Right lobe of liver (tissue), 6 donors: ENCODE results near the gene ZCCHC10. TPM values are rescaled to one million over a fixed set of nuclear protein-coding genes. Genes with fewer than 3 reads are reported as not detected.
"Not testable (repeated sequence)": the region's sequence is repeated elsewhere in the genome, so short reads cannot be mapped to it uniquely, and the experiment has no call there.

Experiments
- ATAC-seq, 4 donors: fragments of 200-7000 bp; cut with Tn5 transposase; one replicate each; pipeline ENCODE4 v1.9.1; 2020; ENCODE audit warnings: mild to moderate bottlenecking in 4 of 4, moderate library complexity in 4 of 4
- DNase-seq, 3 donors: peaks; one replicate each; pipeline ENCODE4 v3.0.0-alpha.2; 2020
- H3K27ac ChIP-seq, 3 donors: fragments of 200-600 bp; one replicate each; pipeline ENCODE4 v1.8.0; 2022
- H3K27me3 ChIP-seq, 2 donors: fragments of 200-600 bp; one replicate each; pipeline ENCODE4 v1.8.0; 2022
- H3K36me3 ChIP-seq, 4 donors: fragments of 200-600 bp; sonication (generic) in 1 of 4; one replicate each; pipeline versions ENCODE4 v1.5.1 to v1.8.0; 2017 to 2022; ENCODE audit warnings: control low read depth in 1 of 4
- H3K4me1 ChIP-seq, 4 donors: fragments of 200-600 bp; sonication (generic) in 1 of 4; one replicate each; pipeline versions ENCODE4 v1.5.1 to v1.8.0; 2017 to 2022; ENCODE audit warnings: control low read depth in 1 of 4
- H3K4me3 ChIP-seq, 3 donors: fragments of 200-600 bp; one replicate each; pipeline ENCODE4 v1.8.0; 2022
- H3K9me3 ChIP-seq, 4 donors: fragments of 200-600 bp; sonication (generic) in 1 of 4; one replicate each; pipeline versions ENCODE4 v1.5.1 to v1.8.0; 2017 to 2022; ENCODE audit warnings: control low read depth in 1 of 4
- POLR2A ChIP-seq: fragments of 450-650 bp; IDR thresholded peaks from one replicate; pipeline ENCODE4 v1.6.1; 2017; ENCODE audit warnings: antibody characterized with exemption, mild to moderate bottlenecking
- WGBS: methylation state at CpG from one replicate; pipeline ENCODE4 v1.1.6; 2018; ENCODE audit warnings: low coverage, low lambda C conversion rate; ENCODE audit not compliant: insufficient coverage; ENCODE audit errors: missing lambda C conversion rate; 5-methylcytosine and 5-hydroxymethylcytosine counted together
- intact Hi-C, 2 donors: fragments of 100-400 bp; cut with DNase I; formaldehyde crosslinking; loops; one replicate each; pipeline versions ENCODE4 v1.11.2 to v1.14.1; 2022
- total RNA-seq, 6 experiments: library from RNA; depleted of rRNA in 2 of 6; stranded (reverse); fragments of >200 nt in 2 of 6; fragmentation: NEBNext Ultra II Directional in 3 of 6; extraction: Animal tissue kit (Norgen Biotek cat#: 25700) in 3 of 6; gene quantifications; one replicate each; pipeline versions ENCODE4 v1.1.0 to v1.2.4, GENCODE V29; 2016 to 2023
- TF ChIP-seq, protein P1 (sequence below), 4 donors: fragments of 200-600 bp in 3 of 4; fragments of 450-650 bp in 1 of 4; IDR thresholded peaks; one replicate each; pipeline versions ENCODE4 v1.5.1 to v1.8.0; 2016 to 2022; ENCODE audit warnings: antibody characterized with exemption in 4 of 4, mild to moderate bottlenecking in 2 of 4
- donor health status: DM: no; HTN: yes; CAD: no.
- donor health status: DM: no; HTN: no; CAD: no.
- donor health status: DM: no; HTN: no; CAD: no.
- donor health status: DM: no; HTN: yes; CAD: no.
- donor health status: DM: no; HTN: yes; CAD: no.

Gene ZCCHC10
- total RNA-seq, 6 experiments from 2014 or later, result 2.6 to 11.0 (median 9.0) TPM

DNA sequence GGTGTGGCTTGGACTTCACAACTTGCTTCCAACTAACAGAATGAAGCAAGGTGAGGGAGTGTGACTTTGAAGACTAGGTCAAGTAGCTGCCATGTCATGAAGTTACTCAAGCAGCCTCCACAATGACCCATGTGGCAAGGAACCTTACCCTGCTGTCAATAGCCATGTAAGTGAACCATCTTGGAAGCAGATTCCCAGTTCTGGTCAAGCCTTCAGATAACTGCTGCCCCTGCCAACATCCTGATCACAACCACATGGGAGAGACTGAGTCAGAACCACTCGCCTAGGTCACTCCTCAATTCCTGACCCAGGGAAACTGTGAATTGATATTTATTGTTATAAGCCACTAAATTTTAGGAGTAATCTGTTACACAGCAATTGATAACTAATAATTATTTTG is 10.9 kb downstream of the ZCCHC10 start:
- Histone ChIP-seq H3K27me3 (no peaks in the 10 kb centered on the region), H3K4me3 (no peak overlapping the region), H3K9me3 (no peaks in the 10 kb centered on the region), H3K36me3 (peaks cover 0 to 2% (median 0%) of the 10 kb centered on the region in 4 donors), H3K27ac (peak overlapping the region in 1 of 3 donors; percentile 81), H3K4me1 (peaks cover 0 to 17% (median 5%) of the 10 kb centered on the region in 4 donors)
- intact Hi-C loops, result no loop called here
- no peak for DNase-seq
- WGBS, result 100% methylated on average over 1 of the region's 1 CpG
- no peak for TF ChIP-seq POLR2A
- TF ChIP-seq, protein P1, sequence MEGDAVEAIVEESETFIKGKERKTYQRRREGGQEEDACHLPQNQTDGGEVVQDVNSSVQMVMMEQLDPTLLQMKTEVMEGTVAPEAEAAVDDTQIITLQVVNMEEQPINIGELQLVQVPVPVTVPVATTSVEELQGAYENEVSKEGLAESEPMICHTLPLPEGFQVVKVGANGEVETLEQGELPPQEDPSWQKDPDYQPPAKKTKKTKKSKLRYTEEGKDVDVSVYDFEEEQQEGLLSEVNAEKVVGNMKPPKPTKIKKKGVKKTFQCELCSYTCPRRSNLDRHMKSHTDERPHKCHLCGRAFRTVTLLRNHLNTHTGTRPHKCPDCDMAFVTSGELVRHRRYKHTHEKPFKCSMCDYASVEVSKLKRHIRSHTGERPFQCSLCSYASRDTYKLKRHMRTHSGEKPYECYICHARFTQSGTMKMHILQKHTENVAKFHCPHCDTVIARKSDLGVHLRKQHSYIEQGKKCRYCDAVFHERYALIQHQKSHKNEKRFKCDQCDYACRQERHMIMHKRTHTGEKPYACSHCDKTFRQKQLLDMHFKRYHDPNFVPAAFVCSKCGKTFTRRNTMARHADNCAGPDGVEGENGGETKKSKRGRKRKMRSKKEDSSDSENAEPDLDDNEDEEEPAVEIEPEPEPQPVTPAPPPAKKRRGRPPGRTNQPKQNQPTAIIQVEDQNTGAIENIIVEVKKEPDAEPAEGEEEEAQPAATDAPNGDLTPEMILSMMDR (IDR thresholded peaks at IDR 0.05), result no peak
- no peak for ATAC-seq

DNA sequence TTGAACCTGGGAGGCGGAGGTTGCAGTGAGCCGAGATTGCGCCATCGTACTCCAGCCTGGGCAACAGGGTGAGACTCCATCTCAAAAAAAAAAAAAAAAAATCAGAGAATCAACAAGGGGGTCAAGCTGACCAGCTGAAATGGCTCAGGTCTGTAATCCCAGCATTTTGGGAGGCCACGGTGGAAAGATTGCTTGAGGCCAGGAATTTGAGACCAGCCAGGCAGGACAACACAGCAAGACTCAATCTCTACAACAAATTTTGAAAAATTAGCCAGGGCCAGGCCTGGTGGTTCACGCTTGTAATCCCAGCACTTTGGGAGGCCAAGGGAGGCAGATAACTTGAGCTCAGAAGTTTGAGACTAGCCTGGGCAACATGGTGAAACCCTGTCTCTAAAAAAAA is 17.9 kb downstream of the ZCCHC10 start:
- ATAC-seq, intact Hi-C loops, H3K27ac ChIP-seq, DNase-seq, H3K4me1 ChIP-seq, H3K36me3 ChIP-seq, H3K9me3 ChIP-seq, H3K27me3 ChIP-seq, H3K4me3 ChIP-seq: not testable (repeated sequence)
- 43% methylated on average over 2 of the region's 6 CpGs for WGBS

DNA sequence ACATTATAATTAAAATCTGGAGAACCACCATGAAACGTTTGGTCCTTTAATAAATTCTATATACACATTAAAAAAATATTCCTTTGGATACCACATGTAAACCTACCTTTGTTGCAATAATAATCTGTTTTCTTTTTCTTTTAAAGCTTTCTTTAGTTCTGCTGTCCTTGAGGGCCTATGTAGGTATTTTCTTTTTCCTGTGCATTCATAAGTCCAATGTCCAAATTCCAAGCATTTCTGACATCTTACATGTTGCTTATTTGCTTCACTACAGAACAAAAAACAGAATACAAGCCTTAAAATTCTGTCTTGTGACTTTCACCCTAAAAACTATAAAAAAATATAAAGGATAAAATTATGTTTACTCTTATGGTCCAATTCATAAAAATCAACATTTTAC is 19.7 kb downstream of the ZCCHC10 start:
- WGBS, result 72% methylated on average over 1 of the region's 1 CpG
- ATAC-seq (no peak), DNase-seq (no peak)
- TF ChIP-seq POLR2A, result no peak
- TF ChIP-seq, protein P1 (IDR thresholded peaks at IDR 0.05), result no peak
- H3K36me3 ChIP-seq, result peaks cover 0 to 7% (median 3%) of the 10 kb centered on the region in 4 donors
- intact Hi-C loops, result no loop called here
- H3K9me3 ChIP-seq, result no peaks in the 10 kb centered on the region
- no peak overlapping the region for H3K27ac ChIP-seq
- H3K4me3 ChIP-seq, result no peak overlapping the region
- H3K4me1 ChIP-seq, result no peaks in the 10 kb centered on the region
- no peaks in the 10 kb centered on the region for H3K27me3 ChIP-seq

DNA sequence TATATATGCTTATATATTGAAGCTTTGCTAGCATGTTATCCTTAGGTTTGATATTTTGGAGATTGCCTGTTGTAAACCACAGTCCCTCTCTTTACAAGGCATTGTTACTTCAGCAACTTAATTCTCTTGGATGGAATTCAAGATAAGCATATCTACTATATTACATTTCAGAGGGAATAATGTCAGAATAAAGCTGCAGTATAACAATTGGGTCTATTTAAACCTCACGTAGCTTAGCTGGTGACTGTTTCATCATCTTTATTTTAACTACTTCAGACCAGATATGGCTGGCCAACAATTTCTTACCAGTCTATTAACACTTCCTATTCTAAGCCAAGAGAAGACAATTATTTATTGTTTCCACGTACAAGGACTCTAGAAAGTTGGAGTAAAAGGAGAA is 27.1 kb downstream of the ZCCHC10 start:
- intact Hi-C loops, result no loop called here
- TF ChIP-seq POLR2A, result no peak
- TF ChIP-seq, protein P1 (IDR thresholded peaks at IDR 0.05), result no peak
- ATAC-seq (no peak), DNase-seq (no peak)
- no peaks in the 10 kb centered on the region for H3K9me3 ChIP-seq
- H3K4me1 ChIP-seq, result no peaks in the 10 kb centered on the region
- 51% methylated on average over 2 of the region's 2 CpGs for WGBS
- H3K27me3 ChIP-seq, result no peaks in the 10 kb centered on the region
- H3K4me3 ChIP-seq, result no peak overlapping the region
- H3K36me3 ChIP-seq, result peaks cover 0 to 5% (median 2%) of the 10 kb centered on the region in 4 donors
- no peak overlapping the region for H3K27ac ChIP-seq

DNA sequence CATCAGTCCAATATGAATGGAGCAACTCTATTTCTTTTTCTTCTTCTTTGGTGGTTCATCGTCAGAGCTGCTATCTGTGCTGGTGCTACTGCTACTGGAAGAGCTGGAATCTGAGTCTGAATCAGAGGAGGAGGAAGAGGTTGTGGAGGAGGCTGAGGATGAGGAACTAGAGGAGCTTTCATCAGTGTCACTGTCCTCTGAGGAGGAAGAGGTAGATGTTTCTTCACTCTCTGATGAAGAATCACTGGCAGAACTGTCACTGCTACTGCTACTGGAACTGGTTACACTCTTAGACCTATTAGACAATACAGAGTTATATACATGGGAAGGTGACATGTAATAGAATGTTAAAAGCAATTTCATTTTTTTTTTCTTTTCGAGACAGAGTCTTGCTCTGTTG is 27.8 kb downstream of the ZCCHC10 start:
- no peak overlapping the region for H3K27ac ChIP-seq
- TF ChIP-seq, protein P1 (IDR thresholded peaks at IDR 0.05), result no peak
- TF ChIP-seq POLR2A, result no peak
- ATAC-seq (no peak), DNase-seq (no peak)
- H3K4me3 ChIP-seq, result no peak overlapping the region
- H3K4me1 ChIP-seq, result no peaks in the 10 kb centered on the region
- 80% methylated on average over 1 of the region's 2 CpGs for WGBS
- intact Hi-C loops, result no loop called here
- H3K9me3 ChIP-seq, result no peaks in the 10 kb centered on the region
- no peaks in the 10 kb centered on the region for H3K27me3 ChIP-seq
- peaks cover 0 to 5% (median 2%) of the 10 kb centered on the region in 4 donors for H3K36me3 ChIP-seq
